NCI-H1105 treated with DMSO at 0.1 percent for 48 hours (cell line): ENCODE results near the gene PFKFB3.

Experiments
- DNase-seq: peaks from one replicate; lab custom pipeline; 2025; lab: John Stamatoyannopoulos, UW

Gene PFKFB3

DNA sequence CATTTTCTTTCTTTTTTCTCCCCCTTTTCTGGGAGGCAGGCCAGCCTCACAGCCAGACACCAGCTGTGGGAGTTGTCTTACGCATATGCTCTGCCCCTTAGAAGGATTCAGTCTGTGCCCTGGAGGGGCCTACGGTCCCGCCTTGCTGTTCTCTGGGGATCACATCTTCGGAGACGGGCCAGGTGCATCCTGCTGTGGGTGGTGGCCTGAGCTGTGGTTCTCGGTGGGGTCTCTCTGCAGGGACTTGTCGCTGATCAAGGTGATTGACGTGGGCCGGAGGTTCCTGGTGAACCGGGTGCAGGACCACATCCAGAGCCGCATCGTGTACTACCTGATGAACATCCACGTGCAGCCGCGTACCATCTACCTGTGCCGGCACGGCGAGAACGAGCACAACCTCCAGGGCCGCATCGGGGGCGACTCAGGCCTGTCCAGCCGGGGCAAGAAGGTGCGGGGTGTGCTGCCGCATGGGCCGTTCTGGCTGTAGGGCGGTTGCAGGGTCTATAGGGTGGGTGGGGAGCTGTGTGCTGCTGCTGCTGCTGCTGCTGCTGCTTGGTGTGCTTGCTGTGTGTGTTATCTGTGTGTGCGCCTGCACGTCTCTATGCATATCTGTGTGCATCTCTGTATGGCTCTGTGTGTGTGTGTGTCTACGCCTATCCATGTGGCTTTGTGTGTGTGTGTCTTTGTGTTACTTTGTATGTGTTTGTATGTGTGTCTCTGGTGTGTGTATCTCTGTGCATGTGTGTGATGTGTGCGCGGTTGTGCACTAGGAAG is 17.9 kb downstream of the PFKFB3 start:
- no peak for DNase-seq

DNA sequence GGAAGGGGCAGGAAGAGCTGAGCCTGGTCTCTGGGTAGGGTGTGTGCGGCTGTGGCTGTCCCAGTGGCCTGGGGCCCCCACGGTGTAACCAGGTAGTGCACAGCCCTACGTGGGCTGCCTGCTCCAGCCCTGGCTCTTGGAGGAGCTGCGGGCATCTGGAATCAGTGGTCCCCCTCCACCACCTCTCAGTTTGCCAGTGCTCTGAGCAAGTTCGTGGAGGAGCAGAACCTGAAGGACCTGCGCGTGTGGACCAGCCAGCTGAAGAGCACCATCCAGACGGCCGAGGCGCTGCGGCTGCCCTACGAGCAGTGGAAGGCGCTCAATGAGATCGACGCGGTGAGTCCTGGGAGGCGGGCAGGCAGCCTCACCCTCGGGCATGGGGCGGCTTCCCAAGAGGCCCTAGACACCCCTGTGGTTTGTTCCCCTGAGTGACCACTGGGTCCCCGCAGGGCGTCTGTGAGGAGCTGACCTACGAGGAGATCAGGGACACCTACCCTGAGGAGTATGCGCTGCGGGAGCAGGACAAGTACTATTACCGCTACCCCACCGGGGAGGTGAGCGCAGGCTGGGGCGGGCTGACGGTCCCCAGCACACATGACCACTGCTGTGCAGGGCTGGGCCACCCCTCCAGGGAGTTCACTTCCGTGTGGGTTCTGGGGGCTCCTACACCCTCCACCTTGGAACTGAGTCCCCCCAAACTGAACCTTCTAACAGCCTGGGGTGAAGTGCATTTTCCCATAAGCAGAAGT is 18.6 kb downstream of the PFKFB3 start:
- DNase-seq: no peak

DNA sequence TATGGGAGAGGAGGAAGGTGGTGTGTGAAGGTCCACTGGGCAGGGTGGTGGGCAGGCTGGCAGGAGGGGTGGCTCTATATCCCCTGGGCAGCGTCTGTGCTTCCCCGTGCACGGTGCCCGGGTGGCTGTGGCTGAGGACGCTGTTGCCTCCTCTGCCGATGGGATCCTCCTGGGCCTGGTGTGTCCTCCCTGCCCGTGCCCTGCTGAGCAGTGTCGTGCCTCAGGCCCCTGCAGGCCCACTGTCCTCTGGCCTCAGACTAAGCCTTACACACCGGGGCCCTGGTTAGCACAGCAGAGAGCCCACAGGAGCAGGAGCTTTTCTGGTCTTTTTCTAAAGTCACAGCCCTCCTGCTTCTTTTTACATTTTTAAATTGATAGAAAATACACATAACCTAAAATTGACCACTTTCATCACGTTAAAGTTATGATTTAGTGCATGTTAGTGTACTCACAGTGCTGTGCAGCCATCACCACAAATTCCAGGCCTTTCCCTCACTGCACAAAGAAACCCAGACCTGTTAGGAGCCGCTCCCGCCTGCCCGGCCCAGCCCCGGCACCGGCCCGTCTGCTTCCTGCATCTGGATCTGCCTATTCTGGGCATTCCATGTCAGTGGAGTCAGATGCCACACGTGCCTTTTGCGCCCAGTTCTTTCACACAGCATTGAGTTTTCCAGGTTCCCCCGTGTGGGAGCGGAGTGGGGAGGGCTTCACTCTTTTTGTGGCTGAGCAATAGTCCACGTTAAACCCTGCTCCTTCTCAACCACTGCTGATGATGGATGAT is 19.4 kb downstream of the PFKFB3 start:
- DNase-seq: no peak

DNA sequence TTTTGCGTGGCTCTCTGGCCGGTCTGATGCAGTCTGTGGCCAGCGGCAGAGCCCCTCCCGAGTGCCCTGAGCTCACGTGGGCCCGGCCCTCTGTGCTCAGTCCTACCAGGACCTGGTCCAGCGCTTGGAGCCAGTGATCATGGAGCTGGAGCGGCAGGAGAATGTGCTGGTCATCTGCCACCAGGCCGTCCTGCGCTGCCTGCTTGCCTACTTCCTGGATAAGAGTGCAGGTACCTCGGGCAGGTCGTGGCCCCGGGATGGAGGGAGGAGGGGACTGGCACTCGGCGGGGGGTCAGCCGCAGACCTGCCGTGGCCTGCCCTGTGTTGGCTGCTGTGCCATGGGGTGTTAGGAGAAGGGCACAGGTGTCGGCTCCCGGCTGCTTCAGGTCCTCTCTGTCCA is 20.0 kb downstream of the PFKFB3 start:
- DNase-seq: no peak

DNA sequence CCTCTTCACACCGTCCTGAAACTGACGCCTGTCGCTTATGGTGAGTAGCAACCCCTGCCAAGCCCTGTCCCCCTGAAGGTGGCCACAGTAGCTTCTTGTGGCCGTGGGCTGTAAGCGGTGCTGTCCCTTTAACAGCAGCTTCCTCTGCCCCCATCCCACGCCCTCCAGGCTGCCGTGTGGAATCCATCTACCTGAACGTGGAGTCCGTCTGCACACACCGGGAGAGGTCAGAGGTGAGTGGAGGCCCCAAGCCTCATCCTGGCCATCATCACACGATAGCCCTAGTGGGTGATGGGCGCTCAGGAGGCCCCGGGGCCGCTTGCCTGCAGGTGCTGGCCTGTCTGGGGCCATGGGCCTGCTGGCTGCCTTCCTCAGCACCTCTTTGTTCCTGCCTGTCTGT is 21.2 kb downstream of the PFKFB3 start:
- no peak for DNase-seq

DNA sequence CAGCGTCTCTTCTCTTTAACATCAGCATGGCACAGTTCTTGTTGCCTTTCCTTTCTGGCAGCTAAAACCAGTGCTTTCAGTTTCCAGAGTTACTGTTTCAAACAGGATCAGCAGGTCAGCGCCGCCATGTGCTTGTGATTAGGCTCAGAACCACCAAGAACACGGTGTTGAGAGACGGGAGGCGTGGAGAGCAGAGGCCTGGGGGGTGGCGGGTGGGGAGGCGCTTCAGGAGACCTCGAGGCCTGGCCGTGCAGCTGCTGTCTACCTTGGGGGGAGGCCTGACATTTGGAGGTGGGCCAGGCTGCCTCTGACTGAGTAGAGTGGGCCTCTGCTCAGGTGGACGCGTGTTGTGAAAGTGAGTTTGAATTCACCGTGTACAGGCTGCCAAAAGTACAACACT is 22.0 kb downstream of the PFKFB3 start:
- no peak for DNase-seq

DNA sequence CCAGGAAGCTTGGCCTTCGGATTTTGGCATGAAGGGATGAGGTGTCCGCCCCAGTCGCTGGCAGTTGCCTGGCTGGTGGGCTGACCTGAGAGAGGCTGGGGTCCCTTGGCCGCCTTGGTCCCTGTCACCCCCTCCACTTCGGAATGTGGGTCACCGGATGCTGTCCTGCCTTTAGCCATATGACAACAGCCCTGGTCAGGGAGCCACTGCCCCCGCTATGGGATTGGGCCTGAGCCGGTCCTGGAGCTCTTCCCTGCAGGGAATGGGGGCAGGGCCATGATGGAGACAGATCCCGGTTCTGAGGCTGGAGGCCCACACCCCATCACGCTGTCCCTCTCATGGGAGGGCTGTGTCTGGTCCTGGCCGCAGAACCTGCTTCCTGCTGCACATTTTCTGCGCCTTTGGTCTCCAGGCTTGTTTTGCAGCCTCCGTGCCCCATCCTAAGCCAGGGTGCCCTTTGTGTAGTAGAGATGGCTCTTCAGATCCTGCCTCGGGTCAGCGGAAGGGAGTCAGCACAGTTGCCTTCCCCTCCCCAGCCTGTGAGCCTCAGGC is 22.6 kb downstream of the PFKFB3 start:
- DNase-seq: no peak

DNA sequence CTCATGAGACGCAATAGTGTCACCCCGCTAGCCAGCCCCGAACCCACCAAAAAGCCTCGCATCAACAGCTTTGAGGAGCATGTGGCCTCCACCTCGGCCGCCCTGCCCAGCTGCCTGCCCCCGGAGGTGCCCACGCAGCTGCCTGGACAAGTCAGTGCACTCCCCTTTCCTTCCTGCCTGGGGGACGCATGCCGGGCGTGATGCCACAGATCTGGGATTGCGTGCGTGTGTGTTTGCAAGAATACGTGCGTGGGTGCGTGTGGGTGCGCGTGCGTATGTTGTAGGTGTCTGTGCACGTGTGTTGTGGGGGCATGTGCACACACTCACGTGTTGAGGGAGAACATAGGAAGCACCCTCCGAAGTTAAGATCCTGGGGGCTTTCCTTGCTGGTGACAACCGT is 23.5 kb downstream of the PFKFB3 start:
- DNase-seq: no peak

DNA sequence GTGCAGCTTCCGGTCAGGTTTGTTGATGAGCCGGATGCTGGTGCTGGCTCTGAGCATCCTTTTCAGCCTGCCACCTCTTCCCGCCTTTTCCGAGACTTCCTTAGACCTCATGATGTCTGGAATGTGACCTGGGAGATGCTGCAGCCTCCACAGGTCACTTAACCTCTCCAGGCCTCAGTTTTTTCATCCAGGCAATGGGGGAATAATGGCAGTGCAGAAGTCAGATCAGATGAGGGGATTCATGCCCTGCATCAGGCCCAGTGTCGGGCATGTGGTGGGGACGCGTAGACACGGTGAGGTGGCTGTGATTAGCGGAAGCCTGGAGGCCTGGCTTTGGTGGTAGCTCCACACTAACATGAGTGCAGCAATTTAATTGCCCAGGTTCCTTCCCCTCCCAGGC is 24.6 kb downstream of the PFKFB3 start:
- no peak for DNase-seq

DNA sequence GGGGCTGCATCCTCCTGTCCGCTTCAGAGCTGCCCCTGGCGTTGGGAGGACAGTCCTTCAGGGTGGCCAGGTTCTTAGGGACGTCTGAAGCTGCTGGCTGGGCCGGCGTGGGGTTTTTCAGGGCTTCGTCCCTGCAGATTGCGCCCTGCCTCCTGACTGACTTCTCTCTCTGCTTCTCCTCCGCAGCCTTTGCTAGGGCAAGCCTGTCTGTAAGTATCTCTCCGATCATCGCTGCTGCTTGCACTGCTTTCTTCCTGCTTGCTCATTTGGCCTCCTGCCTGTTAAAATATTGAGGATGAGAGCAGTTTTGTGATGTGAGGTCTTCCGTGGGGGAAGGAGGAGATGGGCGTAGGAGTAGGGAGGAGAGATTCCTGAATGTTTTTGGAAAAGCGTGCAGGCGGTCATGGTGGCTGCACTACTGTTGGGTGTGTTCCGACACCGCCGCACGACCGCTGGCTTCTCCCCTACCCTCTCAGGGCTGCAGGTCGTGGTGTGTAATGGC is 25.3 kb downstream of the PFKFB3 start:
- no peak for DNase-seq

DNA sequence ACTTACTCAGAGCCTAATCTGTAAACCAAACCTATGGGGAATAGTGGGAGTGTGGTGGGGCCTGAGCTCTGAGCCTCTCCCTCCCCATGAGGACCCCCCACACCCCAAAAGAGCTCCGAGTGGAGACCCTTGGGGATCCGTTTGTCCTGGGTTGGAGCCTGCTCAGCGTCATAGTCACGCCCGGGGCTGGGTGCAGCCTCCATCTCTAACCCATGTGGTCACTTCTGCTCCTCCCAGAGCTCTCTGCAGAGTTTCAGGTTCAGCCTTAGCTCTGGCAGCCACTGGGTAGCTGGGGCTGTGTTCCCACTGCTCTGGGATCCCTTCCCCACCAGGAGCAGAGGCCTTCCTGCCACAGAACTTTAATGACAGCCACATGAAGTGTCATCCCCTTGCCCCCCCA is 25.9 kb downstream of the PFKFB3 start:
- DNase-seq: no peak

DNA sequence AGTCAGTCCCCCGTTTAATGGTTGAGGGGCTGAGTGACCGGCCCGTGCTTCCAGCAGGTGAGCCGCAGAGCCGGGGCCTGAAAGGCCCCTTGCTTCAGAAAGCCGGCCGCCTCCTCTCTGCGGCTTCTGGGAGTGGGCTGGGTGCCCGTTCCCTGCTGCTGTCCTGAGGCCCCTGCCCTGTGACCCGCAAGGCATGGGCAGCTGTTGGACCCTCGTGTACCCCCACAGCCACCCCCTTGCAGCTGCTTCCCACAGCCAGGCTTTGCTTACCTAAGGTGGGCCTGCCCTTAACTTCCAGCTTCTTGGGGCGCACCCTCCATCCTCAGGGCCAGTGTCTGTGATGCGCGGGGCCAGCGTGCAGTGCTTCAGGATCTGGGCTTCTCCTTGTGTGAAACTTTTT is 26.6 kb downstream of the PFKFB3 start:
- no peak for DNase-seq

DNA sequence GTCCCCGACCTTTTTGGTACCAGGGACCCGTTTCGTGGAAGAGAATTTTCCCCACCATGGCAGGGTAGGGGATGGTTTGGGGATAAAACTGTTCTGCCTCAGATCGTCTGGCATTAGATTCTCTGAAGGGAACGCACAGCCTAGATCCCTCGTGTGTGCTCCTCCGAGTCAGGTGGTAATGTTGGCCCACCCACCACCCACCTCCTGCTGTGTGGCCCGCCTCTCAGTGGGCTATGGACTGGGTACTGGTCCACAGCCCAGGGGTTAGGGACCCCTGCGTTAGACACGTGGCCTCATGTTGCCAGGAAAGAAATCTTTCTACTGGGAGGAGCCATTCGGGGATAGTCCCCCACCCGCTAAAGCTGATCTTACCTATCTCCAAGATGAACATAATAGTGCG is 27.0 kb downstream of the PFKFB3 start:
- no peak for DNase-seq

DNA sequence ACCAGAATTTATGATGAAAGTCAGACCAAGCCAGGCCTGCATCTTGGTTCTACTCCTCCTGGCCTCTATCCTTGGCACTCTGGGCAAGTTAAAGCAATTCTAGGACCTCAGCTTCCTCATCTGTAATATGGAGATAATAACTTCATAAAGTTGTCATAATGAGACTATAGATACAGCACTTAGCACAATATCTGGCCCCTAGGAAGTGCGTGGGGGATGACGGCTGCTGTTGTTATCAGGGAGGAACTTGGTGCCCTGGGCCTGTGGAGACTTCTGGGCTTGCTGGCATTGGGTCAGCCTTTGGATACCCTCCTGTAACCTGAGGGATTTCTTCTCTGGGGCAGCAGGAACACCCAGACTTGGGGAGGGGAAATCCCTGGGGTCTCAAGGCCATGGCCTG is 27.6 kb downstream of the PFKFB3 start:
- DNase-seq: no peak

DNA sequence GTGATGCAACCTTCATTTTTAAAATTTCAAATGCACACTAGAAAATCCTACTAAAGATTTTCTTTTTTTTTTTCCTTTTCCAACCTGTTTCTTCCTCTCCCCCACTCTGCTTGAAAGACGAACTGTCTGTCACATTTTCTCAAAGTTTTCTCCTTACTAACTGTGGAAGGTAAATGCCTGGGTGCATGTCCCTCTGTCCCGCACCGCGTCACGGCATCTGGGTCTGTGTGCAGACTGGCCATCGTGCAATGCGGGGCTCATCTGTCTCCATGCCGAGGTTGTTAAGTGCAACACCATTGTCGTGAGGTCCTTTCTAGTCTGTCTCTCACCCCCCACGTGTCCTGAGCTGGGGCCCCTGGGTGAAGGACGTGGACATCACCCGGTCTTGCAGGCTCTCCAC is 28.4 kb downstream of the PFKFB3 start:
- no peak for DNase-seq

DNA sequence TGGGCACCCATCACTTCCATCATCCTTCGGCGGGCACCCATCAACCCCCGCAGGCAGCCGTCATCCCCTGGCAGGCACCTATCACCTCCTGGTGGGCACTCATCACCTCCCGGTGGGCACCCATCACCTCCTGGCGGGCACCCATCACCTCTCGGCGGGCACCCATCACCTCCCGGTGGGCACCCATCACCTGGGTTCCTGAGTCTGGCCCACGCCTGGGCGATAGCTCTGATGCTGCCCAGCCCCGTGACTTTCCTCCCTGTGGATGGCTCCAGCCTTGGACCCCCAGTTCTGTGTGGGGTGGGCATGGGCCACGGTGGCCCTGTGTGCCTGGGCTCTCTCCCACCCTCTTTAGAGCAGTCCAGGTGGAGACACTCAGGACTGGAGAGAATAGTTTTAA is 29.0 kb downstream of the PFKFB3 start:
- DNase-seq: no peak

DNA sequence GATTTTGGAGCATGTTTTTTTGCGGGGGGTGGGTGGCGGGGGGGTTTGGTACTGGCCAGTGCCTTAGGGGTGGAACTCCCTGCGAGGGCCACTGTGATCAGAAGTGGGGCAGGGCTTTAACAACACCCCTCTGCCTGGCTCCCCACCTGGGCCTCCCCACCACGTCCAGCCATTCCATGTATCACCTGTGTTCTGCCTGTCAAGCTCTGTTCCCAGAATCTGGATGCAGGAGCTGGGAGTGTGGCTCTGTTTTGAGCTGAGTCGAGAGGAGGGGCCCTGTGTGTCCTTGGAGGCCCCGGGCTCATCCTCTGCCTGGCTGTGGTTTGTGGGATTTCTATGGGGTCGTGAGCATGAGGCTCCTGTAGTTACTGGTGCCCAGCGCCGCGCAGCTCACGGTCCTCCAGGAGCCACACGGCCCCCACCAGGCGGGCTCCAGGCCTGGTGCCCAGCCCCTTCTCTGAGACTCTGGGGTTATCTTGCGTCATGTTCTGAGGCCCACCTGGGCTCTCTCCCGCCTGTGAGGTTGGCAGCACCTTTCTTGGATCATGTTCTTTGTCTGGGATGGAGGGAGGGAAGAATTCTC is 29.6 kb downstream of the PFKFB3 start:
- DNase-seq: no peak

DNA sequence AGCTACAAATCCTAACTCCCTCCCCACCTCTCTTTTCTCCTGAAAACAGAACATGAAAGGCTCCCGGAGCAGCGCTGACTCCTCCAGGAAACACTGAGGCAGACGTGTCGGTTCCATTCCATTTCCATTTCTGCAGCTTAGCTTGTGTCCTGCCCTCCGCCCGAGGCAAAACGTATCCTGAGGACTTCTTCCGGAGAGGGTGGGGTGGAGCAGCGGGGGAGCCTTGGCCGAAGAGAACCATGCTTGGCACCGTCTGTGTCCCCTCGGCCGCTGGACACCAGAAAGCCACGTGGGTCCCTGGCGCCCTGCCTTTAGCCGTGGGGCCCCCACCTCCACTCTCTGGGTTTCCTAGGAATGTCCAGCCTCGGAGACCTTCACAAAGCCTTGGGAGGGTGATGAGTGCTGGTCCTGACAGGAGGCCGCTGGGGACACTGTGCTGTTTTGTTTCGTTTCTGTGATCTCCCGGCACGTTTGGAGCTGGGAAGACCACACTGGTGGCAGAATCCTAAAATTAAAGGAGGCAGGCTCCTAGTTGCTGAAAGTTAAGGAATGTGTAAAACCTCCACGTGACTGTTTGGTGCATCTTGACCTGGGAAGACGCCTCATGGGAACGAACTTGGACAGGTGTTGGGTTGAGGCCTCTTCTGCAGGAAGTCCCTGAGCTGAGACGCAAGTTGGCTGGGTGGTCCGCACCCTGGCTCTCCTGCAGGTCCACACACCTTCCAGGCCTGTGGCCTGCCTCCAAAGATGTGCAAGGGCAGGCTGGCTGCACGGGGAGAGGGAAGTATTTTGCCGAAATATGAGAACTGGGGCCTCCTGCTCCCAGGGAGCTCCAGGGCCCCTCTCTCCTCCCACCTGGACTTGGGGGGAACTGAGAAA is 30.4 kb downstream of the PFKFB3 start:
- no peak for DNase-seq

DNA sequence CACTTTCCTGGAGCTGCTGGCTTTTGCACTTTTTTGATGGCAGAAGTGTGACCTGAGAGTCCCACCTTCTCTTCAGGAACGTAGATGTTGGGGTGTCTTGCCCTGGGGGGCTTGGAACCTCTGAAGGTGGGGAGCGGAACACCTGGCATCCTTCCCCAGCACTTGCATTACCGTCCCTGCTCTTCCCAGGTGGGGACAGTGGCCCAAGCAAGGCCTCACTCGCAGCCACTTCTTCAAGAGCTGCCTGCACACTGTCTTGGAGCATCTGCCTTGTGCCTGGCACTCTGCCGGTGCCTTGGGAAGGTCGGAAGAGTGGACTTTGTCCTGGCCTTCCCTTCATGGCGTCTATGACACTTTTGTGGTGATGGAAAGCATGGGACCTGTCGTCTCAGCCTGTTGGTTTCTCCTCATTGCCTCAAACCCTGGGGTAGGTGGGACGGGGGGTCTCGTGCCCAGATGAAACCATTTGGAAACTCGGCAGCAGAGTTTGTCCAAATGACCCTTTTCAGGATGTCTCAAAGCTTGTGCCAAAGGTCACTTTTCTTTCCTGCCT is 31.1 kb downstream of the PFKFB3 start:
- DNase-seq: no peak

DNA sequence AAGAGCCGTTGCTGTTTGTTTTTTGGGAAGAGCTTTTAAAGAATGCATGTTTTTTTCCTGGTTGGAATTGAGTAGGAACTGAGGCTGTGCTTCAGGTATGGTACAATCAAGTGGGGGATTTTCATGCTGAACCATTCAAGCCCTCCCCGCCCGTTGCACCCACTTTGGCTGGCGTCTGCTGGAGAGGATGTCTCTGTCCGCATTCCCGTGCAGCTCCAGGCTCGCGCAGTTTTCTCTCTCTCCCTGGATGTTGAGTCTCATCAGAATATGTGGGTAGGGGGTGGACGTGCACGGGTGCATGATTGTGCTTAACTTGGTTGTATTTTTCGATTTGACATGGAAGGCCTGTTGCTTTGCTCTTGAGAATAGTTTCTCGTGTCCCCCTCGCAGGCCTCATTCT is 31.6 kb downstream of the PFKFB3 start:
- DNase-seq: no peak
